DND-41 (cell line): ENCODE results near the gene GPR179.
"Not testable (repeated sequence)": the region's sequence is repeated elsewhere in the genome, so short reads cannot be mapped to it uniquely, and the experiment has no call there.

Experiments used
- ATAC-seq: fragments of 200-7000 bp; cut with Tn5 transposase; 3 replicates; pipeline ENCODE4 v1.9.1; 2021; ENCODE audit warnings: low read depth; ENCODE audit not compliant: insufficient read depth
- DNase-seq: peaks from one replicate; pipeline ENCODE4 v3.0.0-alpha.2; 2020
- H2AFZ ChIP-seq: 2 replicates; pipeline ENCODE4 v1.6.0; 2012; ENCODE audit warnings: low read depth, low read length
- H3K27ac ChIP-seq: 2 replicates; pipeline ENCODE4 v1.5.1; 2012; ENCODE audit warnings: low read length, inconsistent platforms
- H3K27me3 ChIP-seq: fragments of 200-600 bp; sonication (generic); 2 replicates; pipeline ENCODE4 v1.6.0; 2012; ENCODE audit warnings: low read length, mild to moderate bottlenecking, inconsistent platforms; ENCODE audit not compliant: insufficient read depth, poor library complexity
- H3K36me3 ChIP-seq: 2 replicates; pipeline ENCODE4 v1.5.1; 2012; ENCODE audit warnings: low read length, inconsistent platforms; ENCODE audit not compliant: insufficient read depth
- H3K4me1 ChIP-seq: 2 replicates; pipeline ENCODE4 v1.5.1; 2012; ENCODE audit warnings: mild to moderate bottlenecking, low read length; ENCODE audit not compliant: insufficient read depth
- H3K4me2 ChIP-seq: 2 replicates; pipeline ENCODE4 v1.6.0; 2012; ENCODE audit warnings: mild to moderate bottlenecking, moderate library complexity, low read length, inconsistent platforms; ENCODE audit not compliant: insufficient read depth
- H3K4me3 ChIP-seq, 2 experiments: fragments of 200-600 bp in 1 of 2; shearing (Covaris generic) in 1 of 2; 2 replicates each; pipeline ENCODE4 v1.5.1; 2012 to 2016; ENCODE audit warnings: inconsistent platforms in 2 of 2, low read length in 2 of 2, mild to moderate bottlenecking in 2 of 2, low read depth in 1 of 2, moderate library complexity in 1 of 2
- H3K79me2 ChIP-seq: 2 replicates; pipeline ENCODE4 v1.6.0; 2012; ENCODE audit warnings: low read length, inconsistent platforms; ENCODE audit not compliant: insufficient read depth
- H3K9ac ChIP-seq: 2 replicates; pipeline ENCODE4 v1.6.0; 2012; ENCODE audit warnings: low read depth, mild to moderate bottlenecking, inconsistent platforms, low read length, moderate library complexity
- H3K9me3 ChIP-seq: 2 replicates; pipeline ENCODE4 v1.5.1; 2012; ENCODE audit warnings: low read length, moderate library complexity, mild to moderate bottlenecking, inconsistent platforms; ENCODE audit not compliant: insufficient read depth, severe bottlenecking
- H4K20me1 ChIP-seq: 2 replicates; pipeline ENCODE4 v1.6.0; 2012; ENCODE audit warnings: low read length; ENCODE audit not compliant: insufficient read depth
- EZH2 ChIP-seq: IDR thresholded peaks from 3 replicates; pipeline ENCODE4 v1.6.1; 2012; ENCODE audit warnings: borderline replicate concordance, low read depth, mild to moderate bottlenecking, moderate library complexity, low read length, inconsistent platforms; ENCODE audit not compliant: severe bottlenecking
- TF ChIP-seq, protein P1 (sequence below): IDR thresholded peaks from 2 replicates; pipeline ENCODE4 v1.5.1; 2012; ENCODE audit warnings: borderline replicate concordance, low read length, moderate library complexity, mild to moderate bottlenecking; ENCODE audit not compliant: poor library complexity, severe bottlenecking; ENCODE audit errors: extremely low read depth

The GPR179 gene

GRCh38 chr17:38315497-38315896, 28.3 kb downstream of the GPR179 start:
- Histone ChIP-seq H3K4me1 (no peaks in the 10 kb centered on the region), H3K4me2 (no peak overlapping the region), H3K36me3 (peaks cover 39% of the 10 kb centered on the region), H3K27ac (no peak overlapping the region), H3K9me3 (no peaks in the 10 kb centered on the region), H3K79me2 (no peaks in the 10 kb centered on the region), H3K27me3 (no peaks in the 10 kb centered on the region), H2AFZ (no peak overlapping the region), H4K20me1 (no peaks in the 10 kb centered on the region), H3K4me3 (no peak overlapping the region), H3K9ac (no peak overlapping the region)
- ATAC-seq (no peak), DNase-seq (no peak)
- TF ChIP-seq, protein P1, sequence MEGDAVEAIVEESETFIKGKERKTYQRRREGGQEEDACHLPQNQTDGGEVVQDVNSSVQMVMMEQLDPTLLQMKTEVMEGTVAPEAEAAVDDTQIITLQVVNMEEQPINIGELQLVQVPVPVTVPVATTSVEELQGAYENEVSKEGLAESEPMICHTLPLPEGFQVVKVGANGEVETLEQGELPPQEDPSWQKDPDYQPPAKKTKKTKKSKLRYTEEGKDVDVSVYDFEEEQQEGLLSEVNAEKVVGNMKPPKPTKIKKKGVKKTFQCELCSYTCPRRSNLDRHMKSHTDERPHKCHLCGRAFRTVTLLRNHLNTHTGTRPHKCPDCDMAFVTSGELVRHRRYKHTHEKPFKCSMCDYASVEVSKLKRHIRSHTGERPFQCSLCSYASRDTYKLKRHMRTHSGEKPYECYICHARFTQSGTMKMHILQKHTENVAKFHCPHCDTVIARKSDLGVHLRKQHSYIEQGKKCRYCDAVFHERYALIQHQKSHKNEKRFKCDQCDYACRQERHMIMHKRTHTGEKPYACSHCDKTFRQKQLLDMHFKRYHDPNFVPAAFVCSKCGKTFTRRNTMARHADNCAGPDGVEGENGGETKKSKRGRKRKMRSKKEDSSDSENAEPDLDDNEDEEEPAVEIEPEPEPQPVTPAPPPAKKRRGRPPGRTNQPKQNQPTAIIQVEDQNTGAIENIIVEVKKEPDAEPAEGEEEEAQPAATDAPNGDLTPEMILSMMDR, result no peak
- no peak for TF ChIP-seq EZH2

DNA sequence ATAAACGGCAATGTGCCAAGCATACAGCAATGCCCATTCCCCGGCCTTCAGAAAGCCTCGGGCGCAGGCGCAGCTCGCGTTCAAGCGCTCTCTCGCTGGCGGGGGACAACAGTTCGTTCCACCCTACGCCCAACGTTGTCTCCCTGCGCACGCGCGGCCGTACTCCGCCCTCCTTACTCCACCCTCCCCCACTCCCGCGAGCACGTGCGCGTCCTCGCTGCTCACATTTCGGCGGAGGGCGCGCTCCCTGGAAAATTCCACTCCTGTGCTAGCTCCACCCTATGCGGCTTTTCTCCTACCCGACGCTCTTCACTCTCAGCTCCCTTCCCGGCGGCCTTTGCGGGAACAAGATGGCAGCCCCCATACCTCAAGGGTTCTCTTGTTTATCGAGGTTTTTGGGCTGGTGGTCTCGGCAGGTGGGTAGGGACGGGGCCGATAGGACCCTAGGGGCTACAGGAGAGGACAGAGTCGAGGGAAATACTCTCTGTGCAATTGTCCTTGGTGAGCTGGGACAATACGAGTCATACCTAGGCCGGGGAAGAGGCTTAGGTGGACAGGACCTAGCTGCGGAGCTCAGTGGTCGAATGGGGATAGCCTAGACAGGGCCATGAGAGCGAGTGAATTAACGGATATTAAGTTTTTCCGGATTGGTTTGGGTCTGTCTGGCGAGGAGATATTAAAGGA, 46.8 kb downstream of the GPR179 start, which contains the start of gene MRPL45:
Gene MRPL45, plus strand, starts transcription at position 335 of the 684 bp plus-strand sequence. Its CDS starts 16 bp downstream, at position 351.
- ATAC-seq (peak; percentile 96), DNase-seq (peak; percentile 99)
- not testable (repeated sequence) for H3K36me3 ChIP-seq, H4K20me1 ChIP-seq, H3K27me3 ChIP-seq, H3K9me3 ChIP-seq
- Histone ChIP-seq H3K4me2 (peak within 1 kb of the TSS; percentile 69), H3K4me1 (peaks cover 13% of the 10 kb centered on the region), H2AFZ (peak within 1 kb of the TSS; percentile 93), H3K27ac (peak within 1 kb of the TSS; percentile 88), H3K9ac (peak within 1 kb of the TSS; percentile 70), H3K4me3 (peak within 1 kb of the TSS; percentile 83 to 86), H3K79me2 (peaks cover 10% of the 10 kb centered on the region)

- not testable (repeated sequence) for H3K27ac ChIP-seq, H3K9me3 ChIP-seq, H3K36me3 ChIP-seq, DNase-seq, H3K27me3 ChIP-seq, H3K4me3 ChIP-seq, ATAC-seq, H4K20me1 ChIP-seq
- Histone ChIP-seq H3K4me2 (peak overlapping the region; percentile 69; the same call in 1 of the 2 replicates), H3K4me1 (peaks cover 13% of the 10 kb centered on the region), H2AFZ (0 out of 2 replicates have a peak overlapping the region, but pooled peaks have one; percentile 19), H3K79me2 (peaks cover 10% of the 10 kb centered on the region), H3K9ac (peak overlapping the region; percentile 70; the same call in 1 of the 2 replicates)
Measured at GRCh38 chr17:38295602-38296365, 48.0 kb downstream of the GPR179 start.

- not testable (repeated sequence) for H2AFZ ChIP-seq, H3K79me2 ChIP-seq, H3K36me3 ChIP-seq, H3K4me3 ChIP-seq, H3K9me3 ChIP-seq, H3K27me3 ChIP-seq, H3K9ac ChIP-seq, H3K27ac ChIP-seq, DNase-seq, H4K20me1 ChIP-seq, H3K4me2 ChIP-seq, ATAC-seq
- peaks cover 12% of the 10 kb centered on the region for H3K4me1 ChIP-seq
Measured at GRCh38 chr17:38289760-38290159, 54.0 kb downstream of the GPR179 start.
